VCaP (cell line): Measurements from ENCODE around the gene DCLK2.

Experiments
- H3K27ac ChIP-seq: fragments of 450-650 bp; 2 replicates; pipeline ENCODE4 v1.5.1; 2017
- TF ChIP-seq, protein P1 (sequence below): fragments of 450-650 bp; conservative IDR thresholded peaks from 2 replicates; pipeline ENCODE4 v1.5.1; 2017; ENCODE audit warnings: mild to moderate bottlenecking, moderate library complexity

Gene DCLK2

DNA sequence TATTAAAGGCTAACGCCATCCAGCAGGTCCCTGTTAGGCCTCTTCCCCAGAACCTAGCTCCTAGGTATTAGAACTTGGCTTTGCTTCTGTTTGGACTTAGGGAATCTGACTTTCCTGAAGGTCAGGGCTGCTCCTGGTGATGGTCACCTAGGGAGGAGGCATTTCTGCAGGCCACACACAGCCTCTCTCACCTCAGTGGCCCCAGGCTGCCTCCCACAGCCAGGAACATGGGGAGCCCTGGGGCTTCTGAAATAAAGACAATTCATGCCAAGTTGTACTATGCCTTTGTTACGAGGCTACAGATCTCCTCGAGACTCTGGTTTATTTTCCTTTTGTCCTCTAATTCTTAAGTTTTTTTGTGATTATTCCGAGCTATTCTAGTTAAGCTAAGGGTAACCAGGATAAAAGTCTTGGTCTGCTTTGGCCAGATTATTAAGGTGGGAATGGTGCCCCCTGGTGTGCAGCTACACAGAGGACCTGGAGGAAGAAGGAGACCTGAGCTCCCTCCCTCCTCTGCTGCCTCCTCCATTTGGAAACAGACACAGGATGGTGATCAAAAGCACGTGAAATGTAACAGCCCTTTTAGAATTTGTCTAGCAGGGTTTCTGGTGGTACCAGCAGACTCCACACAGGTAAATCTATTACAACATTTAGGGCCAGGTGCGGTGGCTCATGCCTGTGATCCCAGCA, 131.0 kb downstream of the DCLK2 start:
- TF ChIP-seq, protein P1, sequence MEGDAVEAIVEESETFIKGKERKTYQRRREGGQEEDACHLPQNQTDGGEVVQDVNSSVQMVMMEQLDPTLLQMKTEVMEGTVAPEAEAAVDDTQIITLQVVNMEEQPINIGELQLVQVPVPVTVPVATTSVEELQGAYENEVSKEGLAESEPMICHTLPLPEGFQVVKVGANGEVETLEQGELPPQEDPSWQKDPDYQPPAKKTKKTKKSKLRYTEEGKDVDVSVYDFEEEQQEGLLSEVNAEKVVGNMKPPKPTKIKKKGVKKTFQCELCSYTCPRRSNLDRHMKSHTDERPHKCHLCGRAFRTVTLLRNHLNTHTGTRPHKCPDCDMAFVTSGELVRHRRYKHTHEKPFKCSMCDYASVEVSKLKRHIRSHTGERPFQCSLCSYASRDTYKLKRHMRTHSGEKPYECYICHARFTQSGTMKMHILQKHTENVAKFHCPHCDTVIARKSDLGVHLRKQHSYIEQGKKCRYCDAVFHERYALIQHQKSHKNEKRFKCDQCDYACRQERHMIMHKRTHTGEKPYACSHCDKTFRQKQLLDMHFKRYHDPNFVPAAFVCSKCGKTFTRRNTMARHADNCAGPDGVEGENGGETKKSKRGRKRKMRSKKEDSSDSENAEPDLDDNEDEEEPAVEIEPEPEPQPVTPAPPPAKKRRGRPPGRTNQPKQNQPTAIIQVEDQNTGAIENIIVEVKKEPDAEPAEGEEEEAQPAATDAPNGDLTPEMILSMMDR: peak; percentile 73
- no peak overlapping the region for H3K27ac ChIP-seq

DNA sequence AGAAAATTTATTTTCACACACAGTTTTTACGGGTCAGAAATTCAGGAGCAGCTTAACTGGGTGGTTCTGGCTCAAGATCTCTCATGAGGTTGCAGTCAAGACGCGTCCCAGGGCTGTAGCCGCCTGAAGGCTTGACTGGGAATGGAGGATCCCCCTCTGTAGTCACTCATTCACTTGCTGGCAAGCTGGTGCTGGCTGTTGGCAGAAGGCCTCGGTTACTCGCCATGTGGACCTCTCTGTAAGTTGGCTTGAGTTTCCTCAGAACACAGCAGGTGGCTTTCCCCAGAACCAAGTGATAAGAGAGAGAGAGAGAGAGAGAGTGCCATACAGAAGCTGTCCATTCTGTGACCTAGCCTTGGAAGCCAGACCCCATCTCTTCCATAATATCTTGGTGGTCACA, 132.8 kb downstream of the DCLK2 start:
- no peak overlapping the region for H3K27ac ChIP-seq
- TF ChIP-seq, protein P1: no peak

DNA sequence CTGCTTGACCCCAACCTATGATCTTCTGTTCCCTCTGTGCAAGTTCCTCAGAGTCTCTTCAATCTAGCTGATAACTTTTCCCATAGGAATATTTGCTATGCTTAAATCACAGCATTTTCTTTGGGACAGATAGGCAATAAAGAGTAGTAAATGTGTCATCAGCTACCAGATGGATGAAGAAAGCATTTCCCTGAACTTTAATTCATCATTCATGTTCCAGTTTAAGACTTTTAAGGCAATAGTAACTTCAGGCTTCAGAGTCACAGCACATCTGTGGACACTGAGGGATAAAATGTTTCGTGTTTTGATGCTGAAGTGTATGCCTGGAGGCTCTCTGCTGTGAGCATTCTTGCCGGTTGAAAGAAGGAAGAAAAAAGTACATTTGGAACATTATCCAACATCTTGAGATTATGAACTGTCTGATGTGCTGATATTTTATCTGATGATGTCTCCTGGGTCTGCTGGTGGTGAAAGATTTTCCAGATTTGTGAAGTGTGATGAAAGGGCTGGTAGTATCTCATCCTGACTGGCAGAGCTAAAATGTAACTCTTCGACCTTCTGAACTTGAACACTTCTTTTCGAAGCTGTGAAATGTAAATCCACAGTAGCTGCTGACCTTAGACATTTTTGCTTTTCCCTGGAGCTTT, 133.7 kb downstream of the DCLK2 start:
- H3K27ac ChIP-seq: no peak overlapping the region
- TF ChIP-seq, protein P1: no peak

DNA sequence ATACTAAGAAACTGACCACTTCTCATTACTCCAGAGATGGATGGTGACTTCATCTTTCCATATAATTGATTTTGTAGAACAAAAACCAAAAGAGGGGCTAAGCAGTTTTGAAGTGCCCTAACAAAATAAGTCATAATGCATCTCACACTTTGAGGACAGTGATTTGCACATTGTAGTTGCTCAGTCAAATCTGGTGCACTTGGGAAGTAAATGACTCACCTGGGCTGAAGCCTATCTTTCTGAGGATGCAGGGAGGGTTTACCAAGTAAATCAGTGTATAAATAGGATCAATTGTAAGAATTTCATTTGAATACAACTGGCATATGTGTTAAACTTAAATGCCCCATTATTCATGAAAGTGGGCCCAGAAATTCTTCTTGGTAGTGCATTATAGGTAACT, 134.2 kb downstream of the DCLK2 start:
- TF ChIP-seq, protein P1: no peak
- no peak overlapping the region for H3K27ac ChIP-seq

DNA sequence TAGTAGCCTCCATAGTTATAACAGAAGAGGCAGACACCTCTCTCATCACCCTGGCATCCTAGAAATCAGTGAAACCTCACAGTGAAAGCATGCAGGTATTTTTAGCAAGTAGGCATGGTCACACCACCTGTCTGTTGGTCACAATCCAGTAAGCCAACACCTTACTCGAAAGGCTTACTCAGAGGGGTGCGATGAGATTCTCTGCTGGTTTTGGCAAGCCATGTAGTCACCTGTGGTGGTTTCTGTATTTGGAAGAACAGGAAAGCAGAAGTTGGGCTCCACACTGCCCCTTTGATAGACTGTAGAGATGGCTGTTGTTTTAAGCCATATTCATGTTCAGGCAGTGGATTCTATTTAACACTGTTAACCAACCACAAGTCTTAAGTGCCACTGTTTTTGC, 134.7 kb downstream of the DCLK2 start:
- H3K27ac ChIP-seq: no peak overlapping the region
- TF ChIP-seq, protein P1: no peak

DNA sequence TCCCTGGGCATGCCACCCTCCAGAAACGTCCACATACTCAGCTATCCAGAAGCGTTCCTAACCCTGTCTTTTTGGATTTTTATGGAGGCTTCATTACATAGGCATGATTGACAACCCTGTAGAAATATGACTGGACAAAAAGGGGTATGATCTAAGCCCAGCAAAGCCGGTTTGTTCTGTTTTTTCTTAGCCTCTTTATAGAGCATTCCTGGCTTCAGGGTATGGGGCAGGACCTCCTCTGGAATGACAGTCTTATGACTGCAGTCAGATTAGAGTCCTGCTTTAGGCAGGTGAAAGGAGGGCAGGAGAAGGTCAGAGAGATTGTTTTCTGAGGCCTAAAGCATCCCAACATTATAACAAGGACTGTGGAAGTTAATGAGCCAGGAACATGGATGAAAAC, 137.4 kb downstream of the DCLK2 start:
- no peak overlapping the region for H3K27ac ChIP-seq

DNA sequence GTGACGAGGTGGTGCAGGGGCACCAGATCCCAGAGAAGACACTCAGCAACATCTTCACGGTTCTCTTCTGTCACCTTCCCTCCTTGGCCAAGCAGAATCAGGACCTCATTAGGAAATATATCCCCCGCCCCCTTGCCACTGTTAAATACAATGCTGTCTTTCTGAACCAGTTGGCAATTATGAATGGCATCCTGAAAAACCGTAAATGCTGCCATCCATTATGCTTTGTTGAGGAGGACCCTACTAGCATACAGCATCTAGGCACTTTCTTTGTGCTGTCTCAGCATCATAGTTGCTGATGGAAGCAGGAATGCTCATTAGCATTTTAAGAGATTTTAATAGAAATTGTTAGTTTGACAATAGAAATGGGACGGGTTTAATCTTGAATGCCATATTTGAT, 138.5 kb downstream of the DCLK2 start:
- H3K27ac ChIP-seq: no peak overlapping the region

More for the DNA sequence above, 137.4 kb downstream of the DCLK2 start:
- TF ChIP-seq, protein P1: no peak

More for the DNA sequence above, 138.5 kb downstream of the DCLK2 start:
- TF ChIP-seq, protein P1: no peak
